Brain microvascular endothelial cell (primary cell): ENCODE results near the gene DTNB.

Experiments
- DNase-seq: peaks from one replicate; pipeline ENCODE4 v3.0.0-alpha.2; 2020
- H3K27ac ChIP-seq: fragments of 250-450 bp; sonication (Bioruptor Pico); 2 replicates; pipeline ENCODE4 v1.5.1; 2020; ENCODE audit warnings: mild to moderate bottlenecking, moderate library complexity
- H3K27me3 ChIP-seq: fragments of 250-450 bp; sonication (Bioruptor Pico); replicated peaks from 2 replicates; pipeline ENCODE4 v1.5.1; 2020; ENCODE audit warnings: mild to moderate bottlenecking
- H3K36me3 ChIP-seq: fragments of 250-450 bp; sonication (Bioruptor Pico); replicated peaks from 2 replicates; pipeline ENCODE4 v1.5.1; 2020; ENCODE audit warnings: mild to moderate bottlenecking
- H3K4me3 ChIP-seq: 2 replicates; pipeline ENCODE4 v1.5.1; 2011; ENCODE audit warnings: low read depth, mild to moderate bottlenecking, control low read depth, low read length, moderate library complexity
- in situ Hi-C: cut with HindIII; loops from 2 replicates; pipeline ENCODE4 v1.10.0; 2017; ENCODE audit warnings: low sequenced_read_pairs, low pct_ligation_motif_present
- TF ChIP-seq, protein P1 (sequence below): IDR thresholded peaks from 2 replicates; pipeline ENCODE4 v1.5.1; 2011; ENCODE audit warnings: low read depth, mild to moderate bottlenecking, moderate library complexity, low read length, control low read depth, inconsistent platforms; ENCODE audit errors: missing control alignments

The DTNB gene

DNA sequence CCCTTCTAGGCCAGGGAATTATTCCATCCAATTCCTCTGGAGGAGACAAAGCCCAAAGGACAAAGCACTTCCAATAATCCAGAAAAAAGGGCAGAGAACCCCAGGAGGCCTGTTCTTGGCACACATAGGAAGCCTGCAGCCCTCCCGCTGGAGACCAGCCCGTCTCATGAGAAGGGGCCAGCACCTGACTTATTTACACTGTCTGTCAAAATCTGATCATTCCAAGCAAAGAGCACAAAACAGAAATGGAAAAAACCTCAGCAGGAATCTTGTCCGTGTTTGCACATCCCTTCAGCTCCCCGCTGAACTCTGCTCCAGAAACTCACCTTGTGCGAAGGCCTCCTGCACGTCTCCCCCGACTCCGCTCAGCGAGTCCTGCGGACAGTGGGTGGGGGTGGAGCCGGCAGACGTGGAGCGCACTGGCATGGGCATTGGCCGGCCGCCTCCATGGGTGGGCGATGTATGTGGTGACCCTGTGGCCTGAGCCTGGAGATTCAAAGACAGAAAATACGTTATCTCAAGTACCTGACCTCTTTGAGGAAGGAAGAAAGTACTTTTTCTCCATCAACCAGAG lies 285.4 kb downstream of the DTNB start:
- no peak overlapping the region for H3K27ac ChIP-seq

DNA sequence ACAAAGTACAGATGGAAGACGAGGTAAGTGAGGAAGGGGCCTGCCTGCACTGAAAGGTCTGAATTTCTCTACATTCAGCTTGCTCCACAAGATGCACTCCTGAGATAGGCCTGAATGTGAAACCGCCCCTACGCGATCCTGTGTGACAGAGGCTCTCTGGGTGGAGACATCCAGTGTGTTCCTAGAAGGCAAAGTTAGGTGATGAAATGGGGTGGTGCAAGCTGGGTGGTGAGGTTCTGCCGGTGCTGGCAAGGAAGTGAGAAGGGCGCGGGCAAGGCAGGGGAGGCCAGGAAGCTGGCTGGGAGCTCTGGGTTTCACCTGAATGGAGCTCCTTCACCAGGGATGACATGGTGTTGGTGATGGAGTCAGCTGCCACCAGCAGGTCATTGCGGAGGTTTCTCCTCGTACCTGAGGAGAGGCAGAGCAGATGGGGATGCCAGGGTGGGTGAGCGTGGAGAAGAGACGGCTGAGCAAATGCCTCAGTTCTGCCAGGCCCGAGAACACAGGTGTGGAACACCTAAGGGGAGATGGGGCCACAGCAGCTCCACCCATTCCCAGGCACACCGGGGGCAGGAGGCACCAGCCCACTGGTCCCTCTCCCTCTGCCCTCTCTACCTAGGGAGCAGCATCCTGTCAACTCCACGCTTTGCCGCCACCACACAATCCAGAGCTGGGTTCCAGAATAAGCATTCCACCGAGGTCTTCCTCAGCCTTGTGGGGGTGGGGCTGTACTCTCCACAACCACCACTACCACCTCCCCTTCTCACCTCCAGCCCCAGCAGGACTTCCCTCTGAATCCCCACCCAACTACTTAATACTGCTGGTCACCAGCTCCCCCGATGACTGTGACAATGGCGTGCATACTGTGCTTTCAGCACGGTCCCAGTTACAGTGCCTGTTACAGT lies 286.2 kb downstream of the DTNB start:
- no peaks in the 10 kb centered on the region for H3K36me3 ChIP-seq
- no peak overlapping the region for H3K4me3 ChIP-seq
- in situ Hi-C loops: no loop called here
- TF ChIP-seq, protein P1, sequence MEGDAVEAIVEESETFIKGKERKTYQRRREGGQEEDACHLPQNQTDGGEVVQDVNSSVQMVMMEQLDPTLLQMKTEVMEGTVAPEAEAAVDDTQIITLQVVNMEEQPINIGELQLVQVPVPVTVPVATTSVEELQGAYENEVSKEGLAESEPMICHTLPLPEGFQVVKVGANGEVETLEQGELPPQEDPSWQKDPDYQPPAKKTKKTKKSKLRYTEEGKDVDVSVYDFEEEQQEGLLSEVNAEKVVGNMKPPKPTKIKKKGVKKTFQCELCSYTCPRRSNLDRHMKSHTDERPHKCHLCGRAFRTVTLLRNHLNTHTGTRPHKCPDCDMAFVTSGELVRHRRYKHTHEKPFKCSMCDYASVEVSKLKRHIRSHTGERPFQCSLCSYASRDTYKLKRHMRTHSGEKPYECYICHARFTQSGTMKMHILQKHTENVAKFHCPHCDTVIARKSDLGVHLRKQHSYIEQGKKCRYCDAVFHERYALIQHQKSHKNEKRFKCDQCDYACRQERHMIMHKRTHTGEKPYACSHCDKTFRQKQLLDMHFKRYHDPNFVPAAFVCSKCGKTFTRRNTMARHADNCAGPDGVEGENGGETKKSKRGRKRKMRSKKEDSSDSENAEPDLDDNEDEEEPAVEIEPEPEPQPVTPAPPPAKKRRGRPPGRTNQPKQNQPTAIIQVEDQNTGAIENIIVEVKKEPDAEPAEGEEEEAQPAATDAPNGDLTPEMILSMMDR: no peak
- H3K27me3 ChIP-seq: no peaks in the 10 kb centered on the region
- no peak overlapping the region for H3K27ac ChIP-seq
- DNase-seq: no peak

More for the DNA sequence above, 285.4 kb downstream of the DTNB start:
- no peak for DNase-seq
- H3K4me3 ChIP-seq: no peak overlapping the region
- H3K36me3 ChIP-seq: no peaks in the 10 kb centered on the region
- TF ChIP-seq, protein P1: no peak
- H3K27me3 ChIP-seq: no peaks in the 10 kb centered on the region
- in situ Hi-C loops: no loop called here

DNA sequence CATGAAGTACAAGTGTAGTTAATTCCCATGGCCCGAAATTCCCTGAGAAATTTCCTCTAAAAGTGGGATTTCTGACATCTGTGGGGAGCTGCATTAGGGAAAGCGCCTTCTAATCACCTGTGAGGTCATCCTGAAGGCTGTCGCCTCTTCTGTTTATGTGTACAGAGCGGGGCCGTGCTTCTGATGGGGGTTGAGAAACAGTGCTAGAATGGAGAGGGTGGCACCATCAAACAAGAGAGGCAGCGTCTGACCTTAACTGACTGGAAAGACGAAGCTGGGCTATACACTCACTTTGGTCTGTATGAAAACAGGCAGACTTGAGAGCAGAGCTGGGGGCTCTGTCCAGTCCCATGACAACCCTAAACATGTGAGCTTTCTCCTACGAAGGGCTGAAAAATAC lies 287.5 kb downstream of the DTNB start:
- Histone ChIP-seq H3K27ac (no peak overlapping the region), H3K4me3 (no peak overlapping the region), H3K27me3 (no peaks in the 10 kb centered on the region), H3K36me3 (no peaks in the 10 kb centered on the region)
- DNase-seq: no peak
- in situ Hi-C loops: no loop called here
- TF ChIP-seq, protein P1: no peak

DNA sequence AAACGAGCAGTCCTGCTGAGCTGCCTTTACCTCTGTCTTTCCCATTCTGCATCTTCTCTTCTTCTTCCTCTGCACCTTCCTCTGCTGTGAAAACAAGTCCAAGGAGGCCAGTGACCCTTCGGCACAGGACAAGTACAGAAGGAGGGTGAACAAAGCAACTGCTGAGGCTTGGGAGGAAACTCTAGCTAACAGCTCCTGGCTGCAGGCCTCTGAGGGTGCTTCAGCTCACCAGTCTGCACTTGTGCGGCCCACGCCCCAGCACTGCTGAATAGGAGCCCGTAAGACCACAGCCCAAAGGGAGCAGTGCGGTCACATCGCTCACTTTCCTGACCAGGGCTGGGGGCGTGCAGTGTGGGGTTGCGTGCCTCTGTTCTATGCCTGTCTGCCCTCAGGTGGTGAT lies 289.6 kb downstream of the DTNB start:
- Histone ChIP-seq H3K4me3 (no peak overlapping the region), H3K27me3 (no peaks in the 10 kb centered on the region), H3K36me3 (no peaks in the 10 kb centered on the region), H3K27ac (no peak overlapping the region)
- no peak for DNase-seq
- TF ChIP-seq, protein P1: no peak
- in situ Hi-C loops: no loop called here

DNA sequence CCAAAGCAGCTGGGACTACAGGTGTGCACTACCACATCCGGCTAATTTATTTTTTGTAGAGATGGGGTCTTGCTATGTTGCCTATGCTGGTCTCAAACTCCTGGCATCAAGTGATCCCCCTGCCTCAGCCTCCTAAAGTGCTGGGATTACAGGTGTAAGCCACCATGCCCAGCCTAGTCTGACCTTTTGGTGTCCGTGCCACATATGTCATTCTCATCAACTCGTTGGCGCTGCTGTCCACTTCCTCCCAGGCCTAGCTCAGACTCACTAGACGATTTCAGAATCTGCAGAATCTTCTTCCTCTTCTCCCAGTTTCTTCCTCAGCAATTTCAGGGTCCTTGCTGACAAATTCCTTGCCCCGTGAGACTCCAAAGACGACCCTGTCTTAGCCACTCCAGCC lies 291.9 kb downstream of the DTNB start:
- no peak for DNase-seq
- no peaks in the 10 kb centered on the region for H3K27me3 ChIP-seq
- in situ Hi-C loops: no loop called here
- TF ChIP-seq, protein P1: no peak
- H3K27ac ChIP-seq: no peak overlapping the region
- H3K36me3 ChIP-seq: no peaks in the 10 kb centered on the region
- H3K4me3 ChIP-seq: no peak overlapping the region
